HL-60 (cell line): Measurements from ENCODE around the gene IMP4.

Experiments used
- DNase-seq, 2 experiments: peaks; one replicate each; pipeline ENCODE4 v3.0.0-alpha.2; 2010 to 2020; ENCODE audit warnings: low read depth in 1 of 2, low spot score in 1 of 2
- H3K27ac ChIP-seq: fragments of 250-450 bp; sonication (Bioruptor Pico); replicated peaks from 2 replicates; pipeline ENCODE4 v1.5.1; 2020; ENCODE audit warnings: mild to moderate bottlenecking, moderate library complexity
- H3K27me3 ChIP-seq: fragments of 250-450 bp; sonication (Bioruptor Pico); 2 replicates; pipeline ENCODE4 v1.5.1; 2021; ENCODE audit warnings: mild to moderate bottlenecking, moderate library complexity; ENCODE audit not compliant: insufficient read depth, poor library complexity, severe bottlenecking
- H3K4me3 ChIP-seq: replicated peaks from 2 replicates; pipeline ENCODE4 v1.5.1; 2011; ENCODE audit warnings: mild to moderate bottlenecking, control low read depth, low read length; ENCODE audit not compliant: insufficient read depth
- GABPA ChIP-seq: IDR thresholded peaks from 2 replicates; pipeline ENCODE4 v1.6.1; 2012; ENCODE audit warnings: low read depth
- POLR2AphosphoS5 ChIP-seq: IDR thresholded peaks from 2 replicates; pipeline ENCODE4 v1.6.1; 2012; ENCODE audit warnings: low read depth
- REST ChIP-seq: IDR thresholded peaks from 2 replicates; pipeline ENCODE4 v1.6.1; 2012; ENCODE audit warnings: low read depth; ENCODE audit not compliant: insufficient replicate concordance
- SPI1 ChIP-seq: IDR thresholded peaks from 2 replicates; pipeline ENCODE4 v1.6.1; 2012; ENCODE audit warnings: low read depth, mild to moderate bottlenecking, borderline replicate concordance
- TF ChIP-seq, protein P1 (sequence below): IDR thresholded peaks from one replicate; pipeline ENCODE4 v1.5.1; 2011; ENCODE audit warnings: low read length, control low read depth, inconsistent platforms; ENCODE audit not compliant: insufficient read depth

The IMP4 gene

GRCh38 chr2:130336877-130337734 is 5.6 kb upstream of the IMP4 start:
- no peak for TF ChIP-seq REST
- no peak for TF ChIP-seq SPI1
- TF ChIP-seq GABPA = no peak
- no peak for TF ChIP-seq POLR2AphosphoS5
- TF ChIP-seq, protein P1, sequence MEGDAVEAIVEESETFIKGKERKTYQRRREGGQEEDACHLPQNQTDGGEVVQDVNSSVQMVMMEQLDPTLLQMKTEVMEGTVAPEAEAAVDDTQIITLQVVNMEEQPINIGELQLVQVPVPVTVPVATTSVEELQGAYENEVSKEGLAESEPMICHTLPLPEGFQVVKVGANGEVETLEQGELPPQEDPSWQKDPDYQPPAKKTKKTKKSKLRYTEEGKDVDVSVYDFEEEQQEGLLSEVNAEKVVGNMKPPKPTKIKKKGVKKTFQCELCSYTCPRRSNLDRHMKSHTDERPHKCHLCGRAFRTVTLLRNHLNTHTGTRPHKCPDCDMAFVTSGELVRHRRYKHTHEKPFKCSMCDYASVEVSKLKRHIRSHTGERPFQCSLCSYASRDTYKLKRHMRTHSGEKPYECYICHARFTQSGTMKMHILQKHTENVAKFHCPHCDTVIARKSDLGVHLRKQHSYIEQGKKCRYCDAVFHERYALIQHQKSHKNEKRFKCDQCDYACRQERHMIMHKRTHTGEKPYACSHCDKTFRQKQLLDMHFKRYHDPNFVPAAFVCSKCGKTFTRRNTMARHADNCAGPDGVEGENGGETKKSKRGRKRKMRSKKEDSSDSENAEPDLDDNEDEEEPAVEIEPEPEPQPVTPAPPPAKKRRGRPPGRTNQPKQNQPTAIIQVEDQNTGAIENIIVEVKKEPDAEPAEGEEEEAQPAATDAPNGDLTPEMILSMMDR = no peak
- no peak overlapping the region for H3K4me3 ChIP-seq
- no peak overlapping the region for H3K27ac ChIP-seq
- H3K27me3 ChIP-seq = no peaks in the 10 kb centered on the region
- no peak for DNase-seq

GRCh38 chr2:130337735-130338325 is 4.9 kb upstream of the IMP4 start:
- no peak for DNase-seq
- Histone ChIP-seq H3K27ac (no peak overlapping the region), H3K4me3 (no peak overlapping the region), H3K27me3 (no peaks in the 10 kb centered on the region)
- TF ChIP-seq SPI1 = no peak
- TF ChIP-seq, protein P1 = no peak
- no peak for TF ChIP-seq REST
- no peak for TF ChIP-seq POLR2AphosphoS5
- TF ChIP-seq GABPA = no peak

GRCh38 chr2:130338793-130339345 is 3.8 kb upstream of the IMP4 start:
- H3K4me3 ChIP-seq = no peak overlapping the region
- no peak for DNase-seq
- H3K27ac ChIP-seq = no peak overlapping the region
- no peak for TF ChIP-seq POLR2AphosphoS5
- TF ChIP-seq SPI1 = no peak
- no peak for TF ChIP-seq REST
- TF ChIP-seq GABPA = no peak
- TF ChIP-seq, protein P1 = no peak
- H3K27me3 ChIP-seq = no peaks in the 10 kb centered on the region
